Activated CD8-positive, alpha-beta memory T cell treated with anti-CD3 and anti-CD28 coated beads for 4 hours (primary cell): ENCODE results near the gene SLC26A1.
A peak's percentile ranks its signal among the peaks of the same experiment; 100 is the strongest.
"Not testable (repeated sequence)": the region's sequence is repeated elsewhere in the genome, so short reads cannot be mapped to it uniquely, and the experiment has no call there.

Source experiments
- DNase-seq, 2 donors: peaks; one replicate each; pipeline ENCODE4 v3.0.0-alpha.2; 2020; ENCODE audit warnings: low read depth in 2 of 2

The SLC26A1 gene

DNA sequence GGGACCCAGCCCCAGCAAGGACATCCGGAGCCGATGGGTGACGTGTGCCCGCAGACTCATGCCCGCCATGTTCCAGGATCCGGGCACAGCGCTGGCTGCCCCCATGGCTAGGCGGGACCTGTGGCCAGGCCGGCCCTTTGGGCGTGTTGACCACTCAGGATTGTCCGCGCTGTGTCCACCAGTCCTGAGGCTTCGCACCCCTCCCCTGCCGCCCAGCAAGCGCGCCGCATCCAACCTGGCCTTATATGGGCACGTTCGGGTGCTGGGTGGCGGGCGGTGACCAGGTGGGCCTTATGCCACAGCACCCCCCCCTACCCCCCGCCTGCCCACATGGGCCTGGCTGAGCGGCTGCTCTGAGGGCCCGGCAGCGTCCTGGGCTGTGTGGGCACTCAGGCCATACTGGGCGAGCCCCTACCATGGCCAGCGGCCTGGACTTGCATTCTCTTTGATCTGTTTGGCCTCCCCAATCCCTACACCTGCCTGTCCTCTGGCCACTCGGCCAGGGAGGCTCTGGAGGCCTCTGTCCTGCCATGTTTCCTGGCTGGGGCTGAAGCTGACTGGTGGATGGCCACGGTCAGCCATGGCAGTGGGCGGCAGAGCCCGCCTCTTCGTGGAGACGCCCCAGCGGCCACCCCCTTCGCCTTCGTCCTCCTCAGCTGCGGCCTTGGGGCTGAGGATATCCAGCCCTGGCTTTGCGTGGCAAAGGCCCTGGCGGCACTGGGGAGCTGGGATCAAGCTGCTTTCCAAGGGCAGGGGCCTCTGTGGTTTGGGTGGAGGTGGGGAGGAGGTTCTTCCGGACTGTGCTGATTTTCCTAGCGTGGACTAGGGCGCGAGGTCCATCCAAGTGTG lies 20.2 kb upstream of the SLC26A1 start:
- DNase-seq, result no peak

DNA sequence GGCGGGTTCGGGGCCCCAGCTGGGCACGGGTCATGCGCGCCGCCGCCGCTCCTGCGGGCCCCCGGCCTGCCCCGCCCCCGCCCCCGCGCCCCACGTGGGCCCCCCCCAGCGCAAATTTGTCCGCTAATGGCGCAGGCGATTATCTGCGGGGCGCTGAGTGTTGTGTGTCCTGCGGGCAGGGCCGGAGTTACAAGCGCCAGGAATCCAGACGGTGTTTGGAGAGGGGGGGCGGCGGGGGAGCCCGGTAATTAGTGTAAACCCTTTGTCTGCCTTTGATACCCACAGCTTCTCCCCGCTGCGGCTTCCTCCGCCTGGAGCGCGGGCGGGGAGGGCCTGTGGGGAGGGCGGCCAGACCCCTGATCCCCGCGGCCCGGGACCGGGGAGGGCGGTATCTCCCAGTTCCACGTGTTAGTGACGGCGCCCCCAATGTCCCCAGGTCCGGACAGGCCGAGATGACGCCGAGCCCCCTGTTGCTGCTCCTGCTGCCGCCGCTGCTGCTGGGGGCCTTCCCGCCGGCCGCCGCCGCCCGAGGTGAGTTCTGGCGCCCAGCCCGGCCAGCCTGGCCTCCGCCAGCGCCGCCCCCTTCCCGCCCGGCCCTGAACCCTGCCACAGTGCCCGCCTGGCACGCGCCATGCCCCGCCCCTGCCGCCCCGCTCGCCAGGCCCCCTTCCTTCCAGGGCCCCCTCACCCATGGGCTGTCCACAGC lies 19.0 kb upstream of the SLC26A1 start:
- DNase-seq, result no peak

DNA sequence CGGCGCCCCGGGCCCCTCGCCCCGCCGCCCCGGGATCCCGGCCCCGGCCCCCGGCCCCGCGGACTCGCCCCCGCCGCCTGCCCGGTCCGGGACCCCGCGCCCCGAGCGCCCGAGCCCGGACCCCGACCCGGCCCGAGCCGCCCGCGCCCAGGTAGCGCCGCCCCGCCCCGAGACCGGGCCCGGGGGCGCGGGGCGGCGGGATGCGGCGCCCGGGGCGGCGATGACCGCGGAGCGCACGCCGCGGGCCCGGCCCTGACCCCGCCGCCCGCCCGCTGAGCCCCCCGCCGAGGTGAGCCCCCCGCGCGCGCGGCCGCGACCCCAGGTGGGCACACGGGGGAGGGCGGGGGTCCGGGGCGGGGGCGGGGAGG lies 18.4 kb upstream of the SLC26A1 start:
- DNase-seq, result no peak

DNA sequence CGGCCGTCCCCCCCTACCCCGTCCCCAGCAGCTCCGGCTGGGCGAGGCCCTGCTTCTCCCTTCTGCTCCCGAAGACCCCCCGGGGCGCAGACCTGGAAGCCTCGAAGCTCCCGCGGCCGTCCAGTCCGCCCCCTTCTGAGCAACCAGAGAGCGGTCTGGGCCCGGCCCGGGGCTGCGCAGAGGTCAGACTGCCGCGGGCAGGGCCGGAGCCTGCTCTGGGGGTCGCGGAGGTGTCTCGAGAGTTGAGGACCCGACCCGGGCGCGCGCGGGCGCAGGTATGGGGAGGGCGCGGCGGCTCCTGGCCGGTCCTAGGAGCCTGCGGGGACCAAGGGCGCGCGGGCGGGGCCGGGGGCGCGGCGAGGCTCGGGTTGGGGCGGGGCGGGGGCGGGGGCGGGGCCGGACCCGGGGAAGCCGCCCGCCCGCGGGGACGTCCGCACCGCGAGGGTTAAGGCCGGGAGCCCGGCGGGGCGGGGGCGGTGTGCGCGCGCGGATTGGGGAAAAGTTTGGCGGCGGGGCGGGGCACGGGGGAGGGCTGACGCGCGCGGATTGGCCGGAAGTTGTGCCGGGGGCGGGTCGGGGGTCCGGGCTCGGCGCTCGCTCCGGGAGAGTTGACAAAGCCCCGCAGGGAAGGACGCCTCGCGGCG lies 17.9 kb upstream of the SLC26A1 start, which contains the start of gene FGFRL1:
Gene FGFRL1 (plus strand): TSS at position 605 of the 644 bp plus-strand sequence. CDS start 860 bp downstream, outside the sequence.
- DNase-seq, result peak; percentile 80 to 82

DNA sequence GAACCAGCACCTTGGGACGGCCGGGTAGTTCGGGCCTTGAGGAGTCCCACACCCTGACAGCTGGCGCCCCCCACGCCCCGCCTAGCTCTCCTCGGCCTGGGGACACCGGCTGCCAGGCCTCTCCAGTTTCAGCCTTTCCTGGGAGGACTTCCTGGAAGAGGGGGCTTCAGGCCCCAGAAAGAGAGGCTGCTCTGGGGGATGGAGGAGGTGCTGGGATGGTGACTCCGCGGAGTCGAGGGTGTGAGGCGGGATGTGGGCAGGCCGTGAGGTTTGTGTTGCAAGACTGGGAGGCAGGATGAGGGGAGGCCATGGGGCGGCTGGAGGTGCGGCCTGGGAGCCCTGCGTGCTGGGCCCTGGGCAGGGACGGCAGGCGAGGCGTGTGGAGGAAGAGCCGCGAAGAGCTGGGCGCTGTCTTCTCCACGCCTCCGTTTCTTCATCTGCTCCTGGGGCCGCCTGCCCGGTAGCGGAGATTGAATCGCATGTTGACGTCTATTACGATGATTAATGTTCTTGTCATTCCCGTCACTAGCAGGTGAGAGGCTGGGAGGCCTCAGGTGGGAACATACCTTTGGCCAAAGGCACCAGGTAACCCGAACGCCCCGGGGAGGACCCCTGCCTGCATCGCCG lies 17.3 kb upstream of the SLC26A1 start:
- peak in 1 of 2 donors; percentile 47 for DNase-seq

DNA sequence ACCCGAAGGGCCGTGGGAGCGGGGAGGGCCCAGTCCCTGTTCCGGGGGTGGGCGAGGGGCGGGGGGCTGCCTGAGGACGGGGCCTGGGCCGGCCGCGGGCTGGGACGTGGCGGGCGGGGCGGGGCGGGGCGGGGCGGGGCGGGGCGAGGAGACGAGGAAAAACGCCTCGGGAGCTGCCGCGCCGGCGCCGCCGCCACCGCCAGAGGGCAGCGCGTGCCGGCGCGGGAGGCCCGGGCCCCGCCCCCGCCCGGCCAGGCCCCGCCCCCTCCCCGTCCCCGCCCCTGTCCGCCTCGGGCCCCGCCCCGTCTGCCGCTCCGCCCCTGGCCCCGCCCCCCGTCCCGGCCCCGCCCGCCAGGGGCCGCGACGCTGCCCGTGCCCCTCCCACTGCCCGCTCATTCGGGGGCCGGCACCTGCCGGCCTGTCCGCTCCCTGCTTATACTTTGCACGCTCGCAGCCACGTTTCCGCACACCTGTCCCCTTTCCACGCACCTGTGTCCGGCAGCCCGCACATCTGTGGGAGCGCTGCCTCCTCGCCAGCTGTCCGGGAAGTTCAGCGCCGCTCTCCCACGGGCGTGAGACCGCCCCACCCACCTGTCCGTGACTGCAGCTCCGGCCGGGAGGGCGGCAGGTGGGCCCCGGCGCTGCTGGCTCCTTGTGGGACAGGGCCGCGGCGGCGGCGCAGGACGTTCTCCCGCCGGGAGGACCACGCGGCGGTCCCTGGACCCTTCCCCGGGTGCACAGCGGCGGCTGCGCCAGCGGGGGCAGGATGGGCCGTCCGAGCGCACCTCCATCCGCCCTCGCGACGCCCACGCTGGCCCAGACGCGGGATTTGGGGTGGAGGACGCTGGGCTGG lies 16.6 kb upstream of the SLC26A1 start:
- DNase-seq, result peak; percentile 48 to 59

DNA sequence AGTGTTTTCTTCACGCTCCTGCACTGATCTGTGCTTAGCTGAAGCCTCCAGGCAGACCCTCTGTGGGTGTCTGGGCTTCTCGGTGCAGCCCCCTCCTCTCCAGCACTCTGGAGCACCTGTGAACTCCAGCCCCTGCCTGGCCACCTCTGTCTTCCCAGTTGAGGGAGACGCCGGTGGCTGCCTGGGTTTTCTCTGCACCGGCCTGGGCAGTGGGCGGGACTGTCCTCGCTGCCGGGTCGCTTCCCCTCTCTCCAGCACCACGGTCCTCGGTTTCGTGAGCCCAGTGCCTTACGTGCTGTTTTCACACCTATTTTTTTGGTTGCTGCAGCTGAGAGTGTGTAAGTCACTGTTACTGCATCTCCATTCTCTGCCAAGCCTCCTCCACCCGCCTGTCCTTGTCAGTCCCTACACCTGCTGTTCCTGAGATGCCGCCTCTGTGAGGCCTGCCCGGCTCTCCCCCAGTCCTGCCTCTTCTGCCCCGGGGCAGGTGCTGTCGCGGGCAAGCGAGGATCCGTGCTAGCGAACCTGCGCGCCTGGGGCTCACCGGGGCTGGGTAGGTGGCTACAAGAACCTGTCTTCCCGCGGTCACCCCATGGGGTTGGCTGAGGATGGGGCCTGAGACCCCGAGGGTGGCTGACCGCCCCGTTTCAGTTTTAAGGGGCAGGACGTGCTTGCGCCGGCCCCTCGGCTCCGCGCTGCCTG lies 15.8 kb upstream of the SLC26A1 start:
- no peak for DNase-seq

DNA sequence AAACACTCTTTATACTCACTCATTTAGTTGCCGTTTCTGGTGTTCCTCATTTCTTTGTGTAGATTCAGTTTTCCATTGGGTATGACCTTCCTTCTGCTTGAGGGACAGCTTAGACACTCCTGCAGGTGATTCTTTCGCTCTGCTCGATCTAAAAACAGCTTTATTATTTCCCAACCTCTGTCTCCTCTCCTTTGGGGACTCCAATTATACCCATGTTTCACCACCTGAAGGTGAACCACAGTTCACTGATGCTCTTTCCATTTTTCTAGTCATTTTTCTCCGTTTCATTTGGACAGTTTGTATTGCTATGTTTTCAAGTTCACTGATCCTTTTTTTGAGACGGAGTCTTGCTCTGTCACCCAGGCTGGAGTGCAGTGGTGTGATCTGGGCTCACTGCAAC lies 13.7 kb upstream of the SLC26A1 start:
- no peak for DNase-seq

DNA sequence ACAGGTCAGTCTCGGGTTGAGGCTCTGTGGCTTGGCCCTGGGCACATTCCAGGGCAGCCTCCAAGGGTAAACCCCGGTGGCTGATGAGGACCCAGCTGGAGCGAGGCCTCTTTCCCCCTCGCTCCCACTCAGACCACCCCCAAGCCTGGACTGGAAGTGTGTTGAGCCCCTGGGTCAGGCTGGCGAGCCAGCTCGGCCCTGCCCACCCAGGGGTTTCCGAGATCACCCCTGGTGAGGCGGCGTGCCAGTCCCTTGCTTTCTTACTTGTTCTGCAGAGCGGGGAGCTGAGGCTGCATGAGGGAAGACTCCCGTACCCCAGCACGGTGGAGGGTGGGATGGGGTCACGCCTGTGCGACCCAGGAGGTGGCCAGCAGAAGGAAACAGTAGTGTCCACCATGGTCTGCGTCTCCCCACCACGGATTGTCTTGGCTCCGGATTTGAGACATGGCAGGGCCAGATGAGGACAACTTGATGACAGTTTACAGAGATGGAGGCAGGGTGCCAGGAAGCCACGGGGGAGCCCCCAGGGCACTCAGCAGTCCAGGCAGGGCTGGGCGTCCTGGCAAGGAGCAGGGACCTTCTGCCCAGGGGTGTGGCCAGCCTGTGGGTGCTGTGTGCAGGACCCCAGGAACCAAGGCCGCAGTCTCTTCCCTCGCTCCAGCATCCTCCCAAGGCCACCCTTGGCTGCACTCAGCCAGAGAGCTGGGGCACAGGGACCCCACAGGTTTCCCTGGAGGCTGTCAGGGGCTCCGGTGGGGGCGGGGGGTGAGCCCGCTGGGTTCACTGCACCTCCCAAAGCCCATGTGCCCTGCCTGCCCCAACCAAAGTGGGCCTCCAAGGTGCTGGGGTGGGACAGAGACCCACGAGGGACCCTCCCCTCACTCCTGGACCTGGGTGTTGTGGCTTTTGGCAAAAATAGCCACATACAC lies 11.6 kb upstream of the SLC26A1 start:
- no peak for DNase-seq

DNA sequence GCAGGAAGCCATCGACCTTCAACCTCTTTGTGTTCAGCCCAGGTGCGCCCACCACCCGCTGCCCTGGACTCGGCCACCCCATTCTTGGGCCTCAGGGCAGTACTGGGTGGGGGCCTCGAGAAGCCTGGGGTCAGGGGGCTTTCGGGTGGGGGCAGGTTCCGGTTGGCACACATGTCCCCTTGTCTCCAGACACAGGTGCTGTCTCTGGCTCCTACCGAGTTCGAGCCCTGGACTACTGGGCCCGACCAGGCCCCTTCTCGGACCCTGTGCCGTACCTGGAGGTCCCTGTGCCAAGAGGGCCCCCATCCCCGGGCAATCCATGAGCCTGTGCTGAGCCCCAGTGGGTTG lies 10.8 kb upstream of the SLC26A1 start:
- no peak for DNase-seq

DNA sequence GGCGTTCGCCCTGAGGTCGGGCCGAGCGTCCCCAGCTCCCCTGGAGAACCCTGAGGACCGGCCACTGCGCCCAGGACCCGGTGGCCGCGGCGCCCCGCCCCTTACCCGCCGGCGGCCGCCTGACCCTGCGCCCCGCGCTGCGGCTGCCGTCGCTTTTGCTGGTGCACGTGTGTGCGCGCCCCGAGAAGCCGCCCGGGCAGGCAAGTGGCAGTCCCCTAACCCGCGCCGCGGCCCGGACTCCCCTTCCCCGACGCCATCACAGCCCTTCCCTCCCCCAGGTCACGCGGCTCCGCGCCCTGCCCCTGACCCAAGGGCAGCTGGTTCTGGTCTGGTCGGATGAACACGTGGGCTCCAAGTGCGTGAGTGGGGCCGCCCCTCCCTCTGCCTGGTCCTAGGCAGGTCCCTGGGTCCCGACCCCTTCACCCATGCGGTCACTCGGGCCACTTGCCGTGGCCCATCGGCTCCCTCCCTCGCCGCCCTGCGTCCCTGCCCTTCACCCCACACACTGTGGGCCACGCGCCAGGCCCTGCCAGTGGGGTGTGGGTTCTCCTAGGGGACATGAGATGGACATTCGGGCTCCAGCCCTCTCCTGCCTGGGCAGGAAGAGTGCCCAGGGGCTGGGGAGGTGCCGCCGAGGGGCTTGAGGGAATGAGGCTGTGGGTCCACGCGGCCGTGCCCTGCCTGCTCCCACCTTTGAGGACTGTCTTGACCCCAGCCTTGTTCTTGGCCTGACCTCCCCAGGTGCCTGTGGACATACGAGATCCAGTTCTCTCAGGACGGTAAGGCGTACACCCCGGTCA lies 10.3 kb upstream of the SLC26A1 start:
- no peak for DNase-seq

DNA sequence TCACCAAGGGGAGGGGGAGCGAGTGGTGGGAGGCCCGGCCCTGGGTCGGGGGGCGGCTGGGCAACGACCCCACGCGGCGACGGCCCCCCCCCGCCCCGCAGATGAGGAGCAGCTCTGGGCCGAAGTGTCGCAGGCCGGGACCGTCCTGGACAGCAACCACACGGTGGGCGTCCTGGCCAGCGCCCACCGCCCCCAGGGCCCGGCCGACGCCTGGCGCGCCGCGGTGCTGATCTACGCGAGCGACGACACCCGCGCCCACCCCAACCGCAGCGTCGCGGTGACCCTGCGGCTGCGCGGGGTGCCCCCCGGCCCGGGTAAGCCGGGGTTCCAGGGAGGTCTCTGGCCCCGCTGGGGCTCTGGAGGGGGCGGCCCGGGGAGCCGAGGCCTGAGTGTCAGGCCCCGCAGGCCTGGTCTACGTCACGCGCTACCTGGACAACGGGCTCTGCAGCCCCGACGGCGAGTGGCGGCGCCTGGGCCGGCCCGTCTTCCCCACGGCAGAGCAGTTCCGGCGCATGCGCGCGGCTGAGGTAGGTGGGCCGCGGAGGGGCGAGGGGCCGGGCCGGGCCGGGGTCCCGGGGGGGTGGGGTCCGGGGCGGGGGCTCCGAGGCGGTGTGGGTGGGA lies 9.5 kb upstream of the SLC26A1 start:
- no peak for DNase-seq

DNA sequence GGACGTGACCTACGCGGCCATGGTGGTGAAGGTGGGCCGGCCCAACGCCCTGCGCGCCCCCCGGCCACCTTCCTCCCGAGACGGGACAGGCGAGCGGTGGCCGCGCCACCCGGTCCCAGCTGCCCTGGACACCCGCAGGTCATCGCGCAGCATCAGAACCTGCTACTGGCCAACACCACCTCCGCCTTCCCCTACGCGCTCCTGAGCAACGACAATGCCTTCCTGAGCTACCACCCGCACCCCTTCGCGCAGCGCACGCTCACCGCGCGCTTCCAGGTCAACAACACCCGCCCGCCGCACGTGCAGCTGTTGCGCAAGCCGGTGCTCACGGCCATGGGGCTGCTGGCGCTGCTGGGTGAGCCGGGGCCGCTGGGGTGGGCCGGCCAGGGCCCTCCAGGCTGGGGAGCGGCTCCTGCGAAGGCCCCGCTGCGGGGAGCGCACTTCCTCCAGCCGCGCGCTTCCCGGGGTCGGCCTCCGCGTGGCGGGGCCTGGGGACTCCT lies 9.0 kb upstream of the SLC26A1 start:
- DNase-seq, result no peak

DNA sequence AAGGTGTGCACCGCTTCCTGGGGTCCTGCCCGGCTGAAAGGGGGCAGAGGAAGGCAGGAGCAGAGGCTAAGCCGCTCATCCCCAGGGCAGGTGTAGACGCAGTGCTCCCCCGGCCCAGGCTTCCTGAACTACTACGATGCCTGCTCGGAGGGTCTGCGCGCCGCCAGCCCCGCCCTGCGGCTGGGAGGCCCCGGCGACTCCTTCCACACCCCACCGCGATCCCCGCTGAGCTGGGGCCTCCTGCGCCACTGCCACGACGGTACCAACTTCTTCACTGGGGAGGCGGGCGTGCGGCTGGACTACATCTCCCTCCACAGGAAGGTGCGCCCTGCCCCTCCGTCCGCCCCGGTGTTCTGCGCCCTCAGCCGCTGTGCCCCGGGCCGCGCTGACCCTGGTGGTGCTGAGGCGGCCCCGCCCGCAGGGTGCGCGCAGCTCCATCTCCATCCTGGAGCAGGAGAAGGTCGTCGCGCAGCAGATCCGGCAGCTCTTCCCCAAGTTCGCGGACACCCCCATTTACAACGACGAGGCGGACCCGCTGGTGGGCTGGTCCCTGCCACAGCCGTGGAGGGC lies 8.4 kb upstream of the SLC26A1 start:
- no peak for DNase-seq

DNA sequence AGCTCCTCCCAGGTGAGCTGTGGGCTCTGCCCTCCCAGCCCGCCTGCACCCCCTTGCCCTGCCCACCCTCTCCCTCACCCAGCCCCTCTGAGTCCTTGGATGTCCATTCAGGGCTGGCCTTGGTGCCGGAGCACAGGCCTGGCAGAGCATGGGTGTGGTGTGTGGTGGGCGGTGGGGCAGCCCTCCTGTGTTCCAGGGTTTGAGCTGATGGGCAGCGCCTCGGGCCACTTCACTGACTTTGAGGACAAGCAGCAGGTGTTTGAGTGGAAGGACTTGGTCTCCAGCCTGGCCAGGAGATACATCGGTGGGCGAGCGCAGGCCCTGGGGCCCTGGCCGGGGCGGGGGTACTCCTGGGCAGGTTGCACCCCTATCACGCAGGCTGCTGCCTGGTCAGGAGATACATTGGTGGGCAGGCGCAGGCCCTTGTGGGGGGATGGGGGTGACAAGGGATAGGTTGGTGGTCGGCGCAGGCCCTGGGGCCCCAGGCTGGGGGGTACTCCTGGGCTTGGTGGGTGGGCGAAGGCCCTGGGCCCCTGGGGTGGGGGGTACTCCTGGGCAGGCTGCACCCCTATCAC lies 7.6 kb upstream of the SLC26A1 start:
- DNase-seq, result no peak

DNA sequence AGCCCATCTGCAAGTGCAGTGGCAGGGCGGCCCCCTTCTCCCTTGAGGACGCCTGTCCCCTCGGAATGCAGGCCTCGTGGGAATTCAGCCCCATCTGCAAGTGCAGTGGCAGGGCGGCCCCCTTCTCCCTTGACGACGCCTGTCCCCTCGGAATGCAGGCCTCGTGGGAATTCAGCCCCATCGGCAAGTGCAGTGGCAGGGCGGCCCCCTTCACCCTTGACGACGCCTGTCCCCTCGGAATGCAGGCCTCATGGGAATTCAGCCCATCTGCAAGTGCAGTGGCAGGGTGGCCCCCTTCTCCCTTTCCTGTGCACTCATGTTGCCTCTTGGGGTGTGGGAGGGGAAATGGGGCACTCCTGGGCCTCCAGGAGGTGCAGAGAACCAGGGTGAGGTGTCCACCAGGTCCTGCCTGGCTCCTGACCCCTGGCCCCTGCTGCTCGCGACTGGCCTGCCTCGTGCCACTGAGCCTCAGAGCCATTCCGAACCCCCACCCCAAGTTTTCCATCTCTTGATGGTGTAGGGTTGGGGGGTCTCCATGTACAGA lies 6.8 kb upstream of the SLC26A1 start:
- no peak for DNase-seq

DNA sequence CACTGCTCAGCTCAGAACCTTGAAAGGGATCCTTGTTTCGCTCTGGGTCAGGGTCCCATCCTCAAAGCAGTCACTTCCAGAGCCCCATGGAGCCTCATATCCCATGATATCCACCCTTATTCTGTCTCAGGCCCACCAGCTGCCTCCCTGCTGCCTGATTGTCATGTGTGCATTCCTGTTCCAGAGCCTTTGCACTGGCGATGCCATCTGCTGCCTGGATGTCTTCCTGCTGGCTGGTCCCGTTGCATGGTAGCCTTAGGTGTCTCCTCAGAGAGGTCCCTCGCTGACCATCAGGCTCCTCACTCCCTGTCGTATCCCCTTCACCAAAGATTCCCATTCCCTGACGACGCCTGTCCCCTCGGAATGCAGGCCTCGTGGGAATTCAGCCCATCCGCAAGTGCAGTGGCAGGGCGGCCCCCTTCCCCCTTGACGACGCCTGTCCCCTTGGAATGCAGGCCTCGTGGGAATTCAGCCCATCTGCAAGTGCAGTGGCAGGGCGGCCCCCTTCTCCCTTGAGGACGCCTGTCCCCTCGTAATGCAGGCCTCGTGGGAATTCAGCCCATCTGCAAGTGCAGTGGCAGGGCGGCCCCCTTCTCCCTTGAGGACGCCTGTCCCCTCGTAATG lies 6.1 kb upstream of the SLC26A1 start:
- DNase-seq, result not testable (repeated sequence)
